Measurements from ENCODE around the gene CMTR2.

CMTR2 gene

DNA sequence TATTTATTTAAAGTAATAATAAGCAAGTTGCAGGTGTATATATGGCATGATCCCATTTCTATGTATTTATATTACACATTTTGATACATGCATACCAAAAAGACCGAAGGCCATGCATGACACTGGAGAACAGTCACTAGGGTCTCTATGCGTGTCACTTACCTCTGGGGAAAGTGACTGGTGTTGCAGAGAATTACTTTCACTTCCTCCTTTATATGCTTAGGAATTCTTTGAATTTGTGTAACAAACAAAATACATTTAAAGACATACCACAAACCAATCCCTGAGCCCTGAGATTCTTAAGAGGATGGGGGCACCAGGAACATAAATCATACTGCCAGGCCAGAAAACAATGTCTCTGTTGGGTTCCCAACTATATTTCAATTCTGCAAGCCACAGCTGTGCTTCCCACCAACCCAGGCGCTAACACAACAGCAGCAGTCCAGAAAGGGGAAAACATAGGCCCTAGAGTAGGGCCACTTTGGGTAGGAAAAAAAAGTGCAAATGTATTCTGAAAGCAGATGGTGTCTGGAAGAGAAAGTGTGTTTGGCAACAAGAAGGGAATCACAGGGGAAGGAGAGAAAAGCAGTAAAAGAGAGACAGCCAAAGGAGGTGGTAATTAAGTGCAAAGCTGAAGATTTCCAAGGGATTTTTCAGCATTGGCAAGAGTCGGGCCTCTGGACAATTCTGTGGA, 34.2 kb downstream of the CMTR2 start:
- no peaks in the 10 kb centered on the region for H3K4me1 ChIP-seq (ENCODE audit: control insufficient read depth in 1 of 2, insufficient read depth in 1 of 2, low read depth in 1 of 2, low read length in 1 of 2)
- H3K36me3 ChIP-seq = no peaks in the 10 kb centered on the region
- H3K9me3 ChIP-seq = no peaks in the 10 kb centered on the region
- H3K27me3 ChIP-seq = peaks cover 9% of the 10 kb centered on the region
- no peak overlapping the region for H3K27ac ChIP-seq
- TF ChIP-seq, protein P1, sequence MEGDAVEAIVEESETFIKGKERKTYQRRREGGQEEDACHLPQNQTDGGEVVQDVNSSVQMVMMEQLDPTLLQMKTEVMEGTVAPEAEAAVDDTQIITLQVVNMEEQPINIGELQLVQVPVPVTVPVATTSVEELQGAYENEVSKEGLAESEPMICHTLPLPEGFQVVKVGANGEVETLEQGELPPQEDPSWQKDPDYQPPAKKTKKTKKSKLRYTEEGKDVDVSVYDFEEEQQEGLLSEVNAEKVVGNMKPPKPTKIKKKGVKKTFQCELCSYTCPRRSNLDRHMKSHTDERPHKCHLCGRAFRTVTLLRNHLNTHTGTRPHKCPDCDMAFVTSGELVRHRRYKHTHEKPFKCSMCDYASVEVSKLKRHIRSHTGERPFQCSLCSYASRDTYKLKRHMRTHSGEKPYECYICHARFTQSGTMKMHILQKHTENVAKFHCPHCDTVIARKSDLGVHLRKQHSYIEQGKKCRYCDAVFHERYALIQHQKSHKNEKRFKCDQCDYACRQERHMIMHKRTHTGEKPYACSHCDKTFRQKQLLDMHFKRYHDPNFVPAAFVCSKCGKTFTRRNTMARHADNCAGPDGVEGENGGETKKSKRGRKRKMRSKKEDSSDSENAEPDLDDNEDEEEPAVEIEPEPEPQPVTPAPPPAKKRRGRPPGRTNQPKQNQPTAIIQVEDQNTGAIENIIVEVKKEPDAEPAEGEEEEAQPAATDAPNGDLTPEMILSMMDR (IDR thresholded peaks at IDR 0.05) = no peak
- H3K4me3 ChIP-seq (ENCODE audit: low read depth in 1 of 2, low read length in 1 of 2) = no peak overlapping the region

DNA sequence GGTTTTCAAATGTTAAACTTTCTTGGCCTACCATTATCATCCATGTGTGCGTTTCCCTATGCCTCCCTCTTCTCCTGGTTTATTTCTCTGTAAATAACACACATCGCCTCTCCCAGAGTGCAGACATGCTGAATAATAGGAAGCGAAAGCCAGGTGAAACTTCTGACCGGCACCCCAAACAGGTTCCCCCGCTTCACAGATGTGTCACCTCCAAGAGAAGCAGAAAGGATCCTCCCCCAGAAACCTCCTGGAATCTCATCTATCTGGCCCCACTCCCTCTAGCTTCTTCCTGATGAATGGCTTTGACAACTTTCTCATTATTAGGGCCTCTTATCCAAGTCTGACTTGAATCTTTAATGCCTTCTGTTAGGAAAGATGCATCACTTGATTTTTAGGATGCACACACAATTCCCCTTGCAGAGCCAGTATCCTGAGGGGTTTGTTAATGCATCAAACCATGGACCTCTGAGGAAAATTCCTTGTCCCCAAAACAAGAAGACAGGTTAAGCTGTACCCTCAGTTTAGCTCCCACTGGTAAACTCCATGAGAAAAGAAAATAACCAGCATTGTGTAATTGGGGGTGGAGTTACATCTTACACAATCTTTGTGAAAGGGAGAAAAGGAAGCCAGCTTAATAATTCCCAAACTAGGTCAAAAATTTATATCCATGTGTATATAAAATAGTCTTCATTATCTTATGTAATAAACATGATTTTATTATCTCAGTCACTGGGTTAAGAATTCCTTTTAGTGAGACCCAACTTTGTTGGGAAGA, 38.6 kb downstream of the CMTR2 start:
- no peak overlapping the region for H3K4me3 ChIP-seq (ENCODE audit: low read depth in 1 of 2, low read length in 1 of 2)
- no peaks in the 10 kb centered on the region for H3K27me3 ChIP-seq
- H3K27ac ChIP-seq = no peak overlapping the region
- H3K9me3 ChIP-seq = no peaks in the 10 kb centered on the region
- H3K4me1 ChIP-seq (ENCODE audit: control insufficient read depth in 1 of 2, insufficient read depth in 1 of 2, low read depth in 1 of 2, low read length in 1 of 2) = no peaks in the 10 kb centered on the region
- TF ChIP-seq, protein P1 (IDR thresholded peaks at IDR 0.05) = no peak
- no peaks in the 10 kb centered on the region for H3K36me3 ChIP-seq

DNA sequence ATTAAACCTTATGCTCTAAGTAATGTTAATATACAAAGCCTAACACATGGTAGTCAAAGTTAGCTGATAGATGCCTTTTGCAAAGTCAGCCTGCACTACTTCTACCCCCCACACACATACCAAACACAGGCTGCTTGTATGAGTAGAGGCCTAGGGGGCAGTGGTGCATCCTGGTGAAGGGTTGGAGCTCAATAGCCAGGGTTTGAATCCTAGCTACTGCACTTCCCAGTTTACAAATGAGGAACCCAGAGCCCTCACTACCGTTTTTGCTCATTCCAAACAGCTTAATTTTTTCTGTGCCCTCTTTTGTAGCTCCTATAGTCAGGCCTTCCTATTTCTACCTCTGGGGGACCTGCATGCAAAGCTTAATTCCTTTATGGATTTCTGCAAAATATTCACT, 39.8 kb downstream of the CMTR2 start:
- Histone ChIP-seq H3K4me3 (ENCODE audit: low read depth in 1 of 2, low read length in 1 of 2) (no peak overlapping the region), H3K27me3 (no peaks in the 10 kb centered on the region), H3K36me3 (no peaks in the 10 kb centered on the region), H3K27ac (no peak overlapping the region), H3K9me3 (no peaks in the 10 kb centered on the region), H3K4me1 (ENCODE audit: control insufficient read depth in 1 of 2, insufficient read depth in 1 of 2, low read depth in 1 of 2, low read length in 1 of 2) (no peaks in the 10 kb centered on the region)
- TF ChIP-seq, protein P1 (IDR thresholded peaks at IDR 0.05) = no peak

DNA sequence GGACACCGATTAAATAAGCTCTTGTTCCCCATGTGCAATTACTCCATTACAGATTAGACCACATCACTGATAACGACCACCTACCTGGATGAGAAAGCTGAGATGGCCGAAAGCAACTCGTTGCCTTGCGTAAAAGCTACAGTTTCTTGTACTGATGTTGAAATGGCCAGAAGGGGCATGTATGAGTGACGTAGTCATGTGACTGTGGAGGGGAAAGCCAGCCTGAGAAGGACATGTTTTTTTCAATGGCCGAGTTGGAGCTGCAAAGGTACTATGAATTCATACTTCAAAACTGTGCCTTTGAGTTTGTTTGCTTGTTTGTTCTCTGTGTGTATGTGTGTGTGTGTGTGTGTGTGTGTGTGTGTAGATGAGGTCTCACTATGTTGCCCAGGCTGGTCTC, 41.7 kb downstream of the CMTR2 start:
- Histone ChIP-seq H3K9me3 (no peaks in the 10 kb centered on the region), H3K27me3 (no peaks in the 10 kb centered on the region), H3K27ac (no peak overlapping the region), H3K36me3 (no peaks in the 10 kb centered on the region), H3K4me3 (ENCODE audit: low read depth in 1 of 2, low read length in 1 of 2) (no peak overlapping the region), H3K4me1 (ENCODE audit: control insufficient read depth in 1 of 2, insufficient read depth in 1 of 2, low read depth in 1 of 2, low read length in 1 of 2) (no peaks in the 10 kb centered on the region)
- TF ChIP-seq, protein P1 (IDR thresholded peaks at IDR 0.05) = no peak

DNA sequence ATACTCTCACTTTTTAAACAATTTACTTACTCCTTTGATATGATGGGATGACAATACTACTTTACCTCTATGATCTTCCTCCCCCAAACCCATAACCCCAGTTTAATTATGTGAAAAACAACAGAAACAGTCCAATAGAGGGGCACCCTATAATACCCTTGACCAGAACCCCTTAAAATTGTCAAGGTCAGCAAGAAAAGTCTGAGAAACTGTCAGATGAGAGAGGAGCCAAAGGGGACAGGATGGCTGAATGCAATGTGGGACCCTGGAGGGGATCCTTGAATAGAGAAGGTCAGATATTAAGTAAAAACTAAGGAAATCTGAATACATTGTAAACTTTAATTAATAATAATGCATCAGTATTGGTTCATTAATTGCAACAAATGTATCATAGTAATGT, 42.9 kb downstream of the CMTR2 start:
- no peaks in the 10 kb centered on the region for H3K27me3 ChIP-seq
- TF ChIP-seq, protein P1 (IDR thresholded peaks at IDR 0.05) = no peak
- no peak overlapping the region for H3K27ac ChIP-seq
- H3K36me3 ChIP-seq = no peaks in the 10 kb centered on the region
- no peaks in the 10 kb centered on the region for H3K4me1 ChIP-seq (ENCODE audit: control insufficient read depth in 1 of 2, insufficient read depth in 1 of 2, low read depth in 1 of 2, low read length in 1 of 2)
- H3K4me3 ChIP-seq (ENCODE audit: low read depth in 1 of 2, low read length in 1 of 2) = no peak overlapping the region
- no peaks in the 10 kb centered on the region for H3K9me3 ChIP-seq

Data from neutrophil (primary cell).